ENCODE results near the gene FOXR1. TPM values are rescaled to one million over a fixed set of nuclear protein-coding genes. Genes with fewer than 3 reads are reported as not detected.
A peak's percentile ranks its signal among the peaks of the same experiment; 100 is the strongest.

The FOXR1 gene
- total RNA-seq, 2 donors from 2014 or later = 0.98 TPM; not detected in 1

DNA sequence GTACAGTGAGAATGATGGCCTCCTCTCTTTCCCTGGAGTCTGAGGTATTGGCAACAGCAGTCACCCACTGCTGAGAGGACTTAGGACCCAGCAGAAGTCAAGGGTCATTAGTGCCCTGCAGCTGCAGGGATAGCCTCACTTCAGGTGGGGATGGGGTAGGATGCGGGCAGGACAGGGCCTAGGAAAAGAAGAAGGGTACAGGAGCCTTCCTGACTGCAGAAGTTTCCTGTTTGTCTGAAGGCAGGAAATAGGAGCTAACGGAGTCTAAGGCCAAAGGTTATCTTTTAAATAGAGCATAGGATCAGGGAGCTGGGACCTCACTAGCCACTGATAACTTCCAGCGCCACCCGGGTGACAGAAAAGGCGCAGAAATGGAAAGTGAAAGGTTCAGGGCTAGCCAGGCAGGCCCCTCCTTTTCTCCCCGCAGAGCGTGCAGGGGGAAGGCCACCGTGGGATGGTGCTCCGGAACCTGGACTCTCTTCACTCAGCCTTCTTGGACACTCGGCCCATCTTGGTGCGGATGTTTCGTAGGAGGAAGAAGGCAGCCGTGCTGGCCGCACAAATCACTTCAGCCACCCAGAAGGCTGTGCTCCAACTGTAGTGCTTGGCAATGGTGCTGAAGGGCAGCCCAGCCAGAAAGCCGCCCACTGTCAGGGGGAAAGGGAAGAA, 53.0 kb downstream of the FOXR1 start:
- ATAC-seq (replicated peaks) = no peak
- H3K4me3 Mint-ChIP-seq = peak overlapping the region; percentile 17
- H3K27me3 Mint-ChIP-seq = no peaks in the 10 kb centered on the region
- peak overlapping the region; percentile 80 for H3K27ac Mint-ChIP-seq
- H3K9me3 Mint-ChIP-seq = no peaks in the 10 kb centered on the region
- H3K4me1 Mint-ChIP-seq = peaks cover 38% of the 10 kb centered on the region
- H3K36me3 Mint-ChIP-seq (ENCODE audit: low read depth) = peaks cover 83% of the 10 kb centered on the region

DNA sequence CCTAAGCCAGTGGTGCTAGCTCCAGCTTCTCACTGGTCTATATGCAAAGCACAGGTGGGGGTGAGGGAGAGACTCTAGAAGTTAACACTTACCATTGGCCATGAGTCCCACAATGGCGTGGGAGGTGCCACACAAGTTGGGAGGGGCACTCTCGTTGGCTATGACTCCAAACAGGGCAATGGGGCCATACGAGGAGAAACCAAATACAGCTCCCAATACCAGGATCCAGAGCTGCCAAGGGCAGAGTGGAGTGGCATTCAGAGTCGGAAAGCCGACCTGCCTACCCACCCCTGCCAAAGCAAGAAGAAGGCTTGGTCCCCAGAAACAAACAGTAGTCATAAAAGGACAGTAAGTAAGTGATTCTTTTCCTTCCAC, 53.5 kb downstream of the FOXR1 start:
- no peak for ATAC-seq (replicated peaks)
- peak overlapping the region; percentile 80 for H3K27ac Mint-ChIP-seq
- H3K4me1 Mint-ChIP-seq = peaks cover 35% of the 10 kb centered on the region
- H3K4me3 Mint-ChIP-seq = no peak overlapping the region
- H3K36me3 Mint-ChIP-seq (ENCODE audit: low read depth) = peaks cover 78% of the 10 kb centered on the region
- H3K9me3 Mint-ChIP-seq = no peaks in the 10 kb centered on the region
- no peaks in the 10 kb centered on the region for H3K27me3 Mint-ChIP-seq

DNA sequence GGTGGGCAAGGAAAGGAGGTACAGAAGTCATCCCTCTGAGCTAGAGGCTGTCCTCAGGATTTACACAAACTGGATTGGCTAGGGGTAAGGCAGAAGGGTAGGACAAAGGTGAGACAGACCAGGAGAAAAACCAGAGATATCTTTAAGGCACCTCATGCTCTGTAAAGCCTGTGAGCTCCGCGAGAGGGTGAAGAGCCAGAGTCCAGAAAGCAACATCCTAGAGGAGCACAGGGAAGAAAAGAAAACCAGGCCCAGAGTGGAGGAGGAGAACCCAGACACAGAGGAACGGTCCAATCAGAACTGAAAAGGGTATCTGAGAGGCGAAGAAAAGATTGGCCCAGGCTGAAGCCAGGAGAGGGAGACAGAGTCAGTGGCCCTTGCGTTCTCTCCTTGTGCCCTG, 54.0 kb downstream of the FOXR1 start:
- Mint-ChIP-seq H3K36me3 (ENCODE audit: low read depth) (peaks cover 73% of the 10 kb centered on the region), H3K4me1 (peaks cover 33% of the 10 kb centered on the region), H3K27ac (peak overlapping the region; percentile 80), H3K9me3 (no peaks in the 10 kb centered on the region), H3K27me3 (no peaks in the 10 kb centered on the region), H3K4me3 (no peak overlapping the region)
- ATAC-seq (replicated peaks) = no peak

- H3K4me3 Mint-ChIP-seq = no peak overlapping the region
- H3K27me3 Mint-ChIP-seq = no peaks in the 10 kb centered on the region
- peaks cover 33% of the 10 kb centered on the region for H3K4me1 Mint-ChIP-seq
- peaks cover 67% of the 10 kb centered on the region for H3K36me3 Mint-ChIP-seq (ENCODE audit: low read depth)
- H3K27ac Mint-ChIP-seq = no peak overlapping the region
- ATAC-seq (replicated peaks) = no peak
- no peaks in the 10 kb centered on the region for H3K9me3 Mint-ChIP-seq
Observed at GRCh38 chr11:119025978-119026766, 54.6 kb downstream of the FOXR1 start.

DNA sequence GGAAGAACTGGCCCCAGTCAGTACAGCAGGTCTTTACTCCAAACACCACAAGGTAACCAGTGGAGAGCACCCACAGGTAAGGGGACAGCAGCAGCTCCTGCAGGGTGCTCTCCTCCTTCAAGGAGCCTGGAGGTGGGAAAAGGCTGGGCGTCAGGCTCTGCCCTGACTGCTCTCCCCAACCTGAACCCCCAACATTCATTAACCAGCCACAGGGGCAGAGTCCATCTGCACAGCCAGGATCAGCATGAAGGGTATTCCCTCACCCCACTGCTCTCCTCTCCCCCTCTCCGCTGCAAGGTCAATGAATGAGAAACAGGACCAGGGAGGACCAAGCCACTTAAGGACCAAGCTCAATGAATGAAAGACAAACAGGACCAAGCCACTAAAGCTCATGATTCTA, 55.4 kb downstream of the FOXR1 start:
- Mint-ChIP-seq H3K9me3 (no peaks in the 10 kb centered on the region), H3K27me3 (no peaks in the 10 kb centered on the region), H3K27ac (no peak overlapping the region), H3K4me3 (no peak overlapping the region), H3K4me1 (peaks cover 28% of the 10 kb centered on the region), H3K36me3 (ENCODE audit: low read depth) (peaks cover 59% of the 10 kb centered on the region)
- ATAC-seq (replicated peaks) = no peak

- H3K4me1 Mint-ChIP-seq = peaks cover 28% of the 10 kb centered on the region
- peak overlapping the region; percentile 48 for H3K27ac Mint-ChIP-seq
- H3K27me3 Mint-ChIP-seq = no peaks in the 10 kb centered on the region
- peak overlapping the region; percentile 84 for H3K4me3 Mint-ChIP-seq
- peaks cover 51% of the 10 kb centered on the region for H3K36me3 Mint-ChIP-seq (ENCODE audit: low read depth)
- ATAC-seq (replicated peaks) = no peak
- no peaks in the 10 kb centered on the region for H3K9me3 Mint-ChIP-seq
Observed at GRCh38 chr11:119027561-119028345, 56.2 kb downstream of the FOXR1 start.

DNA sequence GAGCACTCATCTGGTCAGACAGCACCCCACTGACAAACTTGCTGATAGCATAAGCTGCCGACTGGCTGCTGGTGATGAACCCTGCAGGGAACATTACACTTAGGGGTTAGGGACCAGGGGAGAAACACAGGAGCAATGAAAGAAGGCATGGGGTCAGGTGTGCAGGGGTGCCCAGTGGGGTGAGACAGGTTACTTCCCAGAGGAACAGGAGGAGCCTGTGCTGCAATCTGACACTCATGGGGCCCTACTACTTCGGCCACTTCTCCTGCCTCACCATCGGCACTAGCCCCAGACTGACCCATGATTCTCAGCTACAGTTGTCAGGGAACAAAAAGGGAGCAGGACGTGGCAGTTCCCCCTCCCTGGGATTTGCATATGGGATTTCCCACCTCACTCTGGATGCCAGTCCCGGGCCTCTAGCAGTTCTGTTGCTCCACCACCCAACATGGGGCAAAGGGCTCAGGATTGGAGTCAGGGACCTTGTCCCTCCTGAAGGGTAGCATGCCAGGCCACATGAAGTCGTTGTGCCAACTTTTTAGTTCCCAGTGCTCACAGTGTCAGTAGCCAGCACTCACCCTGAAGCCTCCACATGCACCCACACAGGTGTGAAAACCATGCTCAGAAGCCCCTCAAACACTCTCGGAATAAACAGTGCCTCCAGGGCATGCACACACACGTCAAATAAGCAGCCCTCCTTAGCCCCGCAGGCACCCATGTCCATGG, 56.9 kb downstream of the FOXR1 start:
- no peak for ATAC-seq (replicated peaks)
- Mint-ChIP-seq H3K9me3 (no peaks in the 10 kb centered on the region), H3K4me1 (peaks cover 25% of the 10 kb centered on the region), H3K27ac (peak overlapping the region; percentile 78), H3K27me3 (no peaks in the 10 kb centered on the region), H3K4me3 (peak overlapping the region; percentile 84), H3K36me3 (ENCODE audit: low read depth) (peaks cover 44% of the 10 kb centered on the region)

DNA sequence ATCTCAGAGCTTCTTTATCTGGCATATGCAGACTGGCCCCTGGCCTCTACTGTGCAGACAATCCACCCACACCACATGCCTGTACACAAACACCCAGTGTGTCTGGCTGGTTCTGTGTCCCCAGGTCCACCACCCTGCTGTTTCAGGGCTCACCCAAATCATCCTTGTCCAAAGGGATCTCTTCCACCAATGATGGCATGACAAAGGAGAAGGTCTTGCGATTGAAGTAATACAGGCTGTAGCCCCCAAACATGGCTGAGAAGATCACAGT, 57.4 kb downstream of the FOXR1 start:
- H3K4me3 Mint-ChIP-seq = peak overlapping the region; percentile 84
- H3K36me3 Mint-ChIP-seq (ENCODE audit: low read depth) = peaks cover 39% of the 10 kb centered on the region
- H3K9me3 Mint-ChIP-seq = no peaks in the 10 kb centered on the region
- peaks cover 21% of the 10 kb centered on the region for H3K4me1 Mint-ChIP-seq
- no peaks in the 10 kb centered on the region for H3K27me3 Mint-ChIP-seq
- H3K27ac Mint-ChIP-seq = peak overlapping the region; percentile 78
- no peak for ATAC-seq (replicated peaks)

DNA sequence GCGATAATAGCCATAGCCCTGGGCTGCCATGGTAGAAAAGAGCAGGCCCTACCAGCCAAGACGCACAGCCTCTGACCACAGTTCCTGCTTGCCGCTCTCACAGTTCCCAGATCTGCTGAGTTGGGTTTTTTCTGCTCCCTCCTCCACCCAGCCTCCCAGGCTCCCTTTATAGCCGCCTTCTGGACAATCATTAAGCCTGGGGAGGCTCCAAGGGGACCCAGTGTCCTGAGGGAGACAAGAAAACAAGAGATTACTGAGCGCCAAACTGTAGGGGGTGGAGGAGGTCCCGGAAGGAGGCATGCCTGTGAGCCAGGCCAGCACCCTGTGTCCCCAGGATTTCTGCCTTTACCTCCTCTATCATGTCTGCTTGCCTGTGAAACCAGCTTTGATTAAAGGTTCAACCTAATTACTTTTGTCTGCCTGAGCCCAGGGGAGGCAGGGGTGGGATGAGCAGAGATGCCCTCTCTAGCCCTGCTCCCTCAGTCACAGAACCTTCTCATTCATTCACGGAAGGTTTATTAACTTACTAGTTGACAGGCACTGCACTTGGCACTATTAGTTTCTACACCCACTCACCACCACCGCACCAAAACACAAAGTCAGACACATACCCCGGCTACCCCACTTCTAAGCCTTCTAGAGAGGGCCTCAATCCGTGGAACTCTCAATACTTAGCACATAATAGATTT, 57.9 kb downstream of the FOXR1 start:
- ATAC-seq (replicated peaks) = peak; percentile 35
- H3K27ac Mint-ChIP-seq = peak overlapping the region; percentile 78
- H3K36me3 Mint-ChIP-seq (ENCODE audit: low read depth) = peaks cover 34% of the 10 kb centered on the region
- no peaks in the 10 kb centered on the region for H3K27me3 Mint-ChIP-seq
- peak overlapping the region; percentile 84 for H3K4me3 Mint-ChIP-seq
- no peaks in the 10 kb centered on the region for H3K9me3 Mint-ChIP-seq
- H3K4me1 Mint-ChIP-seq = peaks cover 16% of the 10 kb centered on the region

- H3K9me3 Mint-ChIP-seq = no peaks in the 10 kb centered on the region
- no peaks in the 10 kb centered on the region for H3K27me3 Mint-ChIP-seq
- ATAC-seq (replicated peaks) = peak; percentile 8
- peak overlapping the region; percentile 78 for H3K27ac Mint-ChIP-seq
- H3K4me1 Mint-ChIP-seq = peaks cover 14% of the 10 kb centered on the region
- peaks cover 29% of the 10 kb centered on the region for H3K36me3 Mint-ChIP-seq (ENCODE audit: low read depth)
- peak overlapping the region; percentile 84 for H3K4me3 Mint-ChIP-seq
Observed at GRCh38 chr11:119030029-119030328, 58.4 kb downstream of the FOXR1 start.

DNA sequence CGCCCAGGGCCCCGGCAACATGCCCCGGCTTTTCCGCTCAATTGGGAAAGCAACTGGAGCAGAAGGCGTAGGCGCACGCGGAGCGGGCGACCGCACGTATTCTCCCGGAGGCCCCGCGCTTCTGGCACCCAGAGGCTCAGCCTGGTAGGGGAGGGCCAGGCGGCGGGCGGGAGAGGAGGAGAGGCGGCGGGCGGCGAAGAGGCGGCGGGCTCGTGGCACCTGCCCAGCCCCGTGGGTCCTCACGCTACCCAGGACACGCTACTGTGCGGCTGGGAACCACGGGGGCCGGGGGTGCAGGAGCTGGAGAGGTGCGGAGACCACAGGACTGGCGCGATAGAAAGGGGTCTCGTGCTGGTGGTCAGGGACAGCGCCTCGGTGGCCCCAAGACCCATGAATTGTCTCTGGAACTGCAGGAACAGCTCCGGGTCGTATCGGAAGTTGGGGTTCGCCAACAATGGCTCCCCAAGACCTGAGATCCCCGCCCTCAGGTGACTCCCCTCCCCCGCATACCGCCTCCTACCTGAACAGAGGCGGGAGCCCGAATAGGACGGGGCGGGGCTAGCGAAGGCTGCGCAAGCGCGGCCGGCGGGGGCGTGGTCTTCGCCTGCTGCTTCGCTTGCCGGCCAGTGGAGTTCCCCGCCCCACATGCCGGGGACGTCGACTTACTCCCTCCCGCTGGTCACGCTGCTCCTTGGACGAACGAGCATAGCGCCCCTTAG, 58.9 kb downstream of the FOXR1 start, which contains the start of gene SLC37A4:
Gene SLC37A4, minus strand, starts transcription at position 549 of the 719 bp plus-strand sequence.
- peaks cover 24% of the 10 kb centered on the region for H3K36me3 Mint-ChIP-seq (ENCODE audit: low read depth)
- no peaks in the 10 kb centered on the region for H3K27me3 Mint-ChIP-seq
- peak within 1 kb of the TSS; percentile 84 for H3K4me3 Mint-ChIP-seq
- peaks cover 9% of the 10 kb centered on the region for H3K4me1 Mint-ChIP-seq
- peak; percentile 93 for ATAC-seq (replicated peaks)
- no peaks in the 10 kb centered on the region for H3K9me3 Mint-ChIP-seq
- H3K27ac Mint-ChIP-seq = peak within 1 kb of the TSS; percentile 78

Data from activated T-helper 17 cell treated with anti-CD3 and anti-CD28 coated beads, Interleukin-2, amount 50 U/mL, for 72 hours (primary cell).